ENCODE measurements around the gene EIF2S3.
"Not testable (repeated sequence)": the region's sequence is repeated elsewhere in the genome, so short reads cannot be mapped to it uniquely, and the experiment has no call there.

The EIF2S3 gene

DNA sequence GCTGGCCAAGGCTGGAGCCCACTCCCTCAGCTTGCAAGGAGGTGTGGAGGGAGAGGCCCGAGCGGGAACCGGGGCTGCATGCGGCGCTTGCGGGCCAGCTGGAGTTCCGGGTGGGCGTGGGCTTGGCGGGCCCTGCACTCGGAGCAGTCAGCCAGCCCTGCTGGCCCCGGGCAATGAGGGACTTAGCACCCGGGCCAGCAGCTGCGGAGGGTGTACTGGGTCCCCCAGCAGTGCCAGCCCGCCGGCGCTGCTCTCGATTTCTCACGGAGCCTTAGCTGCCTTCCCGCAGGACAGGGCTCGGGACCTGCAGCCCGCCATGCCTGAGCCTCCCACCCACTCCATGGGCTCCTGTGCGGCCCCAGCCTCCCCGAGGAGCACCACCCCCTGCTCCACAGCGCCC is 5.1 kb upstream of the EIF2S3 start:
- in situ Hi-C loops (cut with HindIII; ENCODE audit: low sequenced_read_pairs) = not testable (repeated sequence)

- in situ Hi-C loops (cut with HindIII; ENCODE audit: low sequenced_read_pairs) = not testable (repeated sequence)
These were observed 4.0 kb upstream of the EIF2S3 start for GRCh38 chrX:24050522-24051318.

GRCh38 chrX:24055043-24055356 is 244 bp downstream of the EIF2S3 start:
- in situ Hi-C loops (cut with HindIII; ENCODE audit: low sequenced_read_pairs) = no loop called here

DNA sequence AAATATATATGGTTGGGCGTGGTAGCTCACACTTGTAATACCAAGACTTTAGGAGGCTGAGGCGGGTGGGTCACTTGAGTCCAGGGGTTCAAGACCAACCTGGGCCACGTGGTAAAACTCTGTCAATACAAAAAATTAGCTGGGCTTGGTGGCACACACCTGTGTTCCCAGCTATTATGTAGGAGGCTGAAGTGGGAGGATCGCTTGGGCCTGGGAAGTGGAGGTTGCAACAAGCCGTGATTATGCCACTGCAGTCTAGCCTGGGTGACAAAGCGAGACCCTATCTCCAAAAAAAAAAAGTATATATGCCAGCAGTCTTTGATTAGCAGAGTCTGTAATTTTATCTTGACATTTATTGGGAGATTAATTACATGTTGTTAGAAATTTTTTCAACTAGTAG is 8.7 kb downstream of the EIF2S3 start:
- in situ Hi-C loops (cut with HindIII; ENCODE audit: low sequenced_read_pairs) = no loop called here

DNA sequence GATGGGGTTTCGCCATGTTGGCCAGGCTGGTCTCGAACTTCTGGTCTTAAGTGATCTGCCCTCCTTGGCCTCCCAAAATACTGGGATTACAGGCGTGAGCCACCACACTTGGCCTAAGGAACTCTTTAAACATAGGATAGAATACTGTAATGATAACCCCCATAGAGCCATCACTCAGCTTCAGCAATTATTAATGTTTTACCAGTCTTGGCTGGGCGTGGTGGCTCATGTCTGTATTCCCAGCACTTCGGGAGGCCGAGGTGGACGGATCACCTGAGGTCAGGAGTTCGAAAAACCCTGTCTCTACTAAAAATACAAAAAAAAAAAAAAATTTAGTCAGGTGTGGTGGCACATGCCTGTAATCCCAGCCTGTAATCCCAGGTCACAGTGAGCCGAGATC is 15.1 kb downstream of the EIF2S3 start:
- in situ Hi-C loops (cut with HindIII; ENCODE audit: low sequenced_read_pairs) = no loop called here

DNA sequence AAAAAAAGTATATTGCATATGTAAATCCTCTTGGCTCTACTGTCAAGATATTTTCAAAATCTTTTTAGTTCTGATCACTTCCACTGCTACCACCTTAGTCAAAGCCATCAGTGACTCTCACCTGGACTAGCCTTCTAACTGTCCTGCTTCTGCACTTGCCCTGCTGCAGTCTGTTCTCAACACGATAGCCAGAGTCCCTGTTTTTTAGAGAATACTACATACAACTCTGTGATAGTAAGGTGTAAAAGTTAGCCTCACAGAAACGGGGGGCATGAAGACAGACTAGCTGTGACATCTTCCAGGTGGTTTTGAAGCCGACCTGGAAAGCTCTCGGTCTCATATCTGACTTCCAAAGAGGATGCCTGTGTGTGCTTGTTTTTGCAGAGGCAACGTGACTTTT is 24.7 kb downstream of the EIF2S3 start:
- in situ Hi-C loops (cut with HindIII; ENCODE audit: low sequenced_read_pairs) = no loop called here

DNA sequence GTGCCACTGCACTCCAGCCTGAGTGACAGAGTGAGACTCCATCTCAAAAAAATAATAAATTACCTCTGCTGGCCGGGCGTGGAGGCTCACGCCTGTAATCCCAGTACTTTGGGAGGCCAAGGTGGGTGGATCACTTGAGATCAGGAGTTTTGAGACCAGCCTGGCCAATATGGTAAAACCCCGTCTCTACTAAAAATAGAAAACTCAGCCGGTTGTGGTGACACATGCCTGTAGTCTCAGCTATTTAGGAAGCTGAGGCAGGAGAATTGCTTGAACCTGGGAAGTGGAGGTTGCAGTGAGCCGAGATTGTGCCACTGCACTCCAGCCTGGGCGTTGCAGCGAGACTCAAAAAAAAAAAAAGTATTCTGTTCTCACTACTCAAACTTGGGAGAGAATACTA is 25.5 kb downstream of the EIF2S3 start:
- in situ Hi-C loops (cut with HindIII; ENCODE audit: low sequenced_read_pairs) = not testable (repeated sequence)

- in situ Hi-C loops (cut with HindIII; ENCODE audit: low sequenced_read_pairs) = no loop called here
These were observed 25.9 kb downstream of the EIF2S3 start for GRCh38 chrX:24080704-24081103.

DNA sequence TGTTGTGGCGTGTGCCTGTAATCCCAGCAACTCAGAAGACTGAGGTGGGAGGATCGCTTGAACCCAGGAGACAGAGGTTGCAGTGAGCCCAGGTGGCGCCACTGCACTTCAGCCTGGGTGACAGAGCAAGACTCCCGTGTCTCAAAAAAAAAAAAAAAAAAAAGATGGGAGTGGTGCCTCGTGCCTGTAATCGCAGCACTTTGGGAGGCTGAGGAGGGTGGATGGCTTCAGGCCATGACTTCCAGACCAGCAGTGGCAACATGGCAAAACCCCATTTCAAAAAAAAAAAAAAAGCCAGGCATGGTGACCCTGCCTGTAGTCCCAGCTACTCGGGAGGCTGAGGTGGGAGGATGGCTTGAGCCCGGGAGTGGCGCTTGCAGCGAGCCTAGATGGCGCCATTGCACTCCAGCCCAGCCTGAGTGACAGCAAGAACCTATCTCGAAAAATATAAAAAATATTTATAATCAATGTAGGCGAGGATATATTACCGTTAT is 27.0 kb downstream of the EIF2S3 start:
- in situ Hi-C loops (cut with HindIII; ENCODE audit: low sequenced_read_pairs) = no loop called here

GRCh38 chrX:24082447-24082846 is 27.7 kb downstream of the EIF2S3 start:
- in situ Hi-C loops (cut with HindIII; ENCODE audit: low sequenced_read_pairs) = no loop called here

DNA sequence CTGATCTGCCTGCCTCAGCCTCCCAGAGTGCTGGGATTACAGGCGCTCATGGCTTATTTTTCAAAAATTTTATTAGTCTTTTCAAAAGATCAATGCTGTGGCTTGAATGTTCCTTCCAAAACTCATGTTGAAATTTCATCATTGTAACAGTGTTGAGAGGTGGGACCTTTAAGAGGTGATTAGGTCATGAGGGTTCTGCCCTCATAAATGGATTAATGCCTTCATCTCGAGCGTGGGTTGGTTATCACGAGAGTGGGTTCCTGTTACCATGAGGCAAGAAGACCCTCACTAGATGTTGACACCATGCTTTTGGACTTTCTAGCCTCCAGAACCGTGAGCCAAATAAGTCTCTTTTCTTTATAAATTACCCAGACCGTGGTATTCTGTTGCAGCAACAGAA is 30.3 kb downstream of the EIF2S3 start:
- in situ Hi-C loops (cut with HindIII; ENCODE audit: low sequenced_read_pairs) = no loop called here

GRCh38 chrX:24090300-24091200 is 35.8 kb downstream of the EIF2S3 start:
- in situ Hi-C loops (cut with HindIII; ENCODE audit: low sequenced_read_pairs) = no loop called here

DNA sequence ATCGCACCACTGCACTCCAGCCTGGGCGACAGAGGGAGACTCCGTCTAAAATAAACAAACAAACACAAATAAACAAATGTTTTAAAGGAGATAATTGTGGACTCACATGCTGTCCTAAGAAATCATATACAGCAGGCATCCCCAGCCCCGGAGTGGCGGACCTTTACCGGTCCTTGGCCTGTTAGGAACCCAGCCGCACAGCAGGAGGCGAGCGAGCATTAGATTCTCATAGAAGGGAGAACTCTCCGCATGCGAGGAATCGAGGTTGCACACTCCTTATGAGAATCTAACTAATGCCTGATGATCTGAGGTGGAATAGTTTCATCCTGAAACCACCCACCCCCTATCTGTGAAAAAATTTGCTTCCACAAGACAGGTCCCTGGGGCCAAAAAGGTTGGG is 39.0 kb downstream of the EIF2S3 start:
- in situ Hi-C loops (cut with HindIII; ENCODE audit: low sequenced_read_pairs) = no loop called here

DNA sequence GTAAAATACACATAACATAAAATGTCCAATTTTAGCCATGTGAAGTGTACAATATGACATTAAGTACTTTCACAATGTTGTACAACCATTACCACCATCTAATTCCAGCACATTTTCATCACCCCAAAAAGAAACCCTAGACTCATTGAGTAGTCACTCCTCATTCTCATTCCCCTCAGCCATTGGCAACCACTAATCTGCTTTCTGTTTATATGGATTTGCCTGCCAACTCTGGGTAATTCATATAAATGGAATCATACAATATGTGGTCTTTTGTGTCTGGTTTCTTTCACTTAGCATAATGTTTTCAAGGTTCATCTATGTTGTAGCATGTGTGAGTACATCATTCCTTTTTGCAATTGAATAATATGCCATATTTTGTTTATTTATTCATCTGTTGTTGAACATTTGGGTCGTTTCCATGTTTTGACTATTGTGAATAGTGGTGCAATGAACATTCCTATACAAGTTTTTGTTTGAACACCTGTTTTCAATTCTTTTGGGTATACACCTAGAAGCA is 43.0 kb downstream of the EIF2S3 start:
- in situ Hi-C loops (cut with HindIII; ENCODE audit: low sequenced_read_pairs) = no loop called here

GRCh38 chrX:24098932-24099331 is 44.2 kb downstream of the EIF2S3 start:
- in situ Hi-C loops (cut with HindIII; ENCODE audit: low sequenced_read_pairs) = no loop called here

DNA sequence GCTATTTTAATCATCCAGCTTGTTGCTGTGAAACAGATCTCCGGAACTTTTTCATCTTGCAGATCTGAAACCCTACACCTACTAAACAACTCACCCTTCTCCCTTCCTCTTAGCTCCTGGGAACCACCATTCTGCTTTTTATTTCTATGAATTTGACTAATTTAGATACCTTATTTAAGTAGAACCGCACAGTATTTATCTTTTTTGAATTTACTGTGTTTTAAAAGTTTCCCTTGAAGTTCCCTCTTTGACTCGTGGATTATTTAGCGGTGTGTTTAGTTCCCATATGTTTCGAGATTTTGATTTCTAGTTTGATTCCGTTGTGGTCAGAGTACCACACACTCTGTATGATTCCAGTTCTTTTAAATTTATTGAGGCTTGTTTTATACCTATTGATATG is 44.6 kb downstream of the EIF2S3 start:
- in situ Hi-C loops (cut with HindIII; ENCODE audit: low sequenced_read_pairs) = no loop called here

- in situ Hi-C loops (cut with HindIII; ENCODE audit: low sequenced_read_pairs) = no loop called here
These were observed 46.0 kb downstream of the EIF2S3 start for GRCh38 chrX:24100713-24101112.

DNA sequence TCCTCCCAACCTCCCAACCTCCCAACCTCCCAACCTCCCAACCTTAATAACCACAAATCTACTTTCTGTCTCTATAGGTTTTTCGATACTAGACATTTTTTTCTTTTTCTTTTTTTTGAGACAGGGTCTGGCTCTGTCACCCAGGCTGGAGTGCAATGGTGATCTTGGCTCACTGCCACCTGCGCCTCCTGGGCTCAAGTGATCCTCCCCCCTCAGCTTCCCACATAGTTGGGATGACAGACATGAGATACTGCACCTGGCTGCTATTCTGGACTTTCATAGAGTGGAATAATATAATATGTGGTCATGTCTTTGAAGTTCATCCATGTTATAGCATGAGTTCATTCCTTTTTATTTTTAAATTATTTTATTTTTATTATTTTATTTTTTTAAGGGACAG is 55.3 kb downstream of the EIF2S3 start:
- in situ Hi-C loops (cut with HindIII; ENCODE audit: low sequenced_read_pairs) = no loop called here

DNA sequence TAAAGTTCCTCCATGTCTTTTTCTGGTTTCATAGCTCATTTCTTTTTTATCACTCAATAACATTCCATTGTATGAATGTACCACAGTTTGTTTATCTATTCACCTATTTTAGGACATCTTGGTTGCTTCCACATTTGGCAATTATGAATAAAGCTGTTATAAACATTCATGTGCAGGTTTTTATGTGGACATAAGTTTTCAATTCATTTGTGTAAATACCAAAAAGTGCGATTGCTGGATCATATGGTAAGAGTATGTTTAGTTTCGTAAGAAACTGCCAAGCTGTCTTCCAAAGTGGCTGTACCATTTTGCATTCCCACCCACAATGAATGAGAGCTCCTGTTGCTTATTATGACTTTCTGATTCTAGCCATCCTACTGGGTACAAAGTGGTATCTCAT is 58.4 kb downstream of the EIF2S3 start:
- in situ Hi-C loops (cut with HindIII; ENCODE audit: low sequenced_read_pairs) = no loop called here

DNA sequence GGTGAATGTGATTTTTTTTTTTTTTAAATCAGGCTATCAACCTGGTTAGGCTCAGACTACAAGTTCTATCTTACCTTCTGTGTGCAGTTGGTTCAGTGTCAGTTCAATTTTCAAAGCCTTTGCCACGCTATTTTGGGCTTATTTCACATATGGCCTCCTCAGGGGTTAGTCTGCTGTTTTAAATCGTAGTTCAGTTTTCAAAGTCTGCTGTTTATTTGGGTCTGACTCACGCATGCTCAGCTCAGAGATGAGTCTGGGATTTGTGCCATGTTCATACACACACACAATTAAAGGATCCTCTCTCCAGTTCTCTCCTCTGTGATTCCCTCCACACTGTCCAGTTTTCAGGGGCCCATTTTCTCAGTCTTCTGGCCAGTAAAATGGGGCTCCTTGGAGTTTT is 62.5 kb downstream of the EIF2S3 start:
- in situ Hi-C loops (cut with HindIII; ENCODE audit: low sequenced_read_pairs) = no loop called here

- in situ Hi-C loops (cut with HindIII; ENCODE audit: low sequenced_read_pairs) = no loop called here
These were observed 69.6 kb downstream of the EIF2S3 start for GRCh38 chrX:24124244-24124799.
